Effector CD8-positive, alpha-beta T cell (primary cell): ENCODE measurements around the gene ULK3.
"Not testable (repeated sequence)": the region's sequence is repeated elsewhere in the genome, so short reads cannot be mapped to it uniquely, and the experiment has no call there.

Experiments used
- DNase-seq: peaks from one replicate; lab custom pipeline; 2025; lab: John Stamatoyannopoulos, UW
- total RNA-seq, 4 experiments: gene quantifications; one replicate each; lab custom pipeline; 2026; lab: John Stamatoyannopoulos, UW

ULK3 gene, protein sequence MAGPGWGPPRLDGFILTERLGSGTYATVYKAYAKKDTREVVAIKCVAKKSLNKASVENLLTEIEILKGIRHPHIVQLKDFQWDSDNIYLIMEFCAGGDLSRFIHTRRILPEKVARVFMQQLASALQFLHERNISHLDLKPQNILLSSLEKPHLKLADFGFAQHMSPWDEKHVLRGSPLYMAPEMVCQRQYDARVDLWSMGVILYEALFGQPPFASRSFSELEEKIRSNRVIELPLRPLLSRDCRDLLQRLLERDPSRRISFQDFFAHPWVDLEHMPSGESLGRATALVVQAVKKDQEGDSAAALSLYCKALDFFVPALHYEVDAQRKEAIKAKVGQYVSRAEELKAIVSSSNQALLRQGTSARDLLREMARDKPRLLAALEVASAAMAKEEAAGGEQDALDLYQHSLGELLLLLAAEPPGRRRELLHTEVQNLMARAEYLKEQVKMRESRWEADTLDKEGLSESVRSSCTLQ
- total RNA-seq: 90.3 to 140 (median 93.0) reads per million in 4 experiments

DNA sequence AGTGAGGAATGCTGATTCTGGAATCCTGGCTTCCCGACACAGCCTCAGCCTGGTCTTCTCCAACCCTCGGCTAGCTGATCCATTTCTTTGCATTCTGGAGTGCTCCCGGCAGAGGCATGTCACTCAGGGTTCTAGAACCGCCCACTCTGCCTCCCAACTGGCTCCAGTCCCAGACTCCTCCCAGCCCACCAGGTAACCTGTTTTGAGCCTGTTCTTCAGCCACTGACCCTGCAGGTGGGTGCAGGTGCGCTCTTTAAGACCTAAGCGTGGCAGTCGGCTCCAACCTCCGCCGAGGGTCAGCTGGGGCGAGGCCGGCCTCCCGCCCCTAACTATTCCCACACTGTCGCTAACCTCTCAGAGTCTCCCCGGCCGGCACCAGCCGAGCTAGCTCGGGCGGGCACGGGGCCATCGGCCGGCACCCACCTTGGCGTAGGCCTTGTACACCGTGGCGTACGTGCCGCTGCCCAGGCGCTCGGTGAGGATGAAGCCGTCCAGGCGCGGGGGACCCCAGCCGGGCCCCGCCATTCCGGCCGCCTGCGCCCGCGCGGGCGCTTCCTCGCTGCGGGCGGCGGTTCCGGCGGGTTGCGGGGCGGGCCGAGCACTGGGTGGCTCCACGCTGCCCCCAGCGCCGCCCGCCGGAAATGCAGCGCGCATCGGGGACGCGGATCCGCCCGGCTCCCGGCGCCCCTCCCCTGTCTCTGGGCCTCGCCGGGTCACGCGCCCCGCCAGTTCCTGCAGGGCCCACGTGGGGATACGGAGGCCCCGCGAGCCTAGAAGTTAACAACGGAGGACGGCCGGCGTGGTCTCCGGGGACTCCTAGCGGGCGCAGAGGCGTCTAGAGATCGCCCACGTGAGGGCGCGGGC is at the start of gene ULK3:
Gene ULK3, minus strand, starts transcription at position 576 of the 864 bp plus-strand sequence. Its CDS starts 51 bp downstream, at position 525.
- peak; percentile 84 for DNase-seq

DNA sequence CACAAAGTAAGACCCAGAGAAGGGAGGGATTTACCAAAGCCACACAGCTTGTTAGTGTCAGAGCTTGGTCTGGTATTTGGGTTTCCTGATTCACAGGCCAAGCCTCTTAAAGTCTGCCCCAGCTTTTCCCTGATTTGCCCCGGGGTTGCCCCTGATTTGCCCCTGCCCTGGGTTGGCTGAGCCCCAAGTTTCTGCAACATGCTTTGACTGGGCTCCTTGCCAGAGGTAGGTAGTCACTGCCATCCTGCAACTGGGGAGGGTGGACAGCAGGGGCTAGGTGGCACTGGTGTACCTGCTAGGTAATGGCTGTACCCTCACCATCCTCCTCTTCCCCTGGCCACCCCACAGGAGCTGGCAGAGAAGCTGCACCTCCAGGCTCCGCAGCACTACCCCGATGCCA is 49.4 kb upstream of the ULK3 start:
- no peak for DNase-seq

DNA sequence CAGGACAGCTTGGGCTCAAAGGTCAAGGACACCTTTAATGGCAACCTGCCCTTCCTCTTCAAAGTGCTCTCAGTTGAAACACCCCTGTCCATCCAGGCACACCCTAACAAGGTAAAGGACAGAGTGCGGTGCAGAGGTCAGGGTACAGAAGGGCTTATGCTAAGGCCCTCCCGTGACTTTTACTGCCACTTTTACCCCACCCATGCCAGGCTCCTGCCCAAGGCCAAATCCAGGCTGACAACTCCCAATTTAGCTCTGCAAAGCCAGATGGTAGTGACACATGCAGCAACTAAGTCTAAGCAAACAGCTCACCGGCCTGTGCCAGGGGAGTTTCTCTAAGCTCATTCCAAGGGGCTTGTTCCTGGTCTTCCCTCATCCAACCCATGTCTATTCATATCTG is 48.5 kb upstream of the ULK3 start:
- no peak for DNase-seq

DNA sequence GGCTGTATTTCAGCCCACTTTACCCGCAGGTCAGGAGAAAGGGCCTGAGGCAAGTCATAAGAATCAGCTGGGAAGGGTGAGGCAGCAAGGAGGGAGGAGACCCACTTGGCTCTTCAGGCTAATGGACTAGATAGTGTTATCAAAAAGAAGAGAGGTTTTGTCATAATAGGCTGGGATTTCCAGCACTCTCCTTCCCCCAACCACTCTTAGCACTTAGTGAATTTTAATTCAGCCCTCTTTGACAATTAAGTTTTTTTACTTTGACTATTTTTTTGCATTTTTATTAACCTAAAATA is 47.7 kb upstream of the ULK3 start:
- DNase-seq: no peak

DNA sequence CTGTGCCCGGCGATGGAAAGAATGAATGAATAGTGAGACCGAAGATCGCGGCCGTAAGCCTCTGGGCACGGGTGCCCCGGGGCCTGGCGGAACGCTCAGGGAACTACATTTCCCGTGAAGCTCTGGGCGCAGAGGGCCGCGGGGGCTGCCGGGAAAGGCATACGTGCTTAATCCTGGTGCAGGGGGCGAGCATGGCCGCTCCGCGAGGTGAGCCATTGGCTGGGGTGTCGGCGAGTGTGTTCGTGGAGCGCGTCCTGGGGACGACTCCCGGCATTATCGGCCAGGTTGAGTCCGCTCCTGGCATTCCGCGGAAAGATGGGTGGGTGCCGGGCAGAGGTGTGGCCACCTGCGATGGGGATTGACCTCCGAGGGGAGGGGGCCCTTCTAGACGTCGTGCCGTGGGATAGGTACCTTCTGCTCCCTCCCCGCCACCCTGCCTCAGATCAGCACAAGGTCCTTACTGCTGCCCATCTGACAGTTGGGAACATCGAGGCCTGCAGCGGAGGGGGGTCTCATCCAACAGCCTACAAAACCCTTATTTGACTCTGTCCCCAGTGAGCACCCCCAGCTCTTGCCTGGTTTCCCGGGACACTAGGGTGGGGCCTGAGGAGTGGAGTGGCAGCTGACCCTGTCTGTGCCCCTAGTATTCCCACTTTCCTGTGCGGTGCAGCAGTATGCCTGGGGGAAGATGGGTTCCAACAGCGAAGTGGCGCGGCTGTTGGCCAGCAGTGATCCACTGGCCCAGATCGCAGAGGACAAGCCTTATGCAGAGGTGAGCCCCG is 47.1 kb upstream of the ULK3 start, which contains the start of gene MPI:
Gene MPI, plus strand, starts transcription at position 160 of the 782 bp plus-strand sequence. Its CDS starts 32 bp downstream, at position 192.
- DNase-seq: peak; percentile 82

DNA sequence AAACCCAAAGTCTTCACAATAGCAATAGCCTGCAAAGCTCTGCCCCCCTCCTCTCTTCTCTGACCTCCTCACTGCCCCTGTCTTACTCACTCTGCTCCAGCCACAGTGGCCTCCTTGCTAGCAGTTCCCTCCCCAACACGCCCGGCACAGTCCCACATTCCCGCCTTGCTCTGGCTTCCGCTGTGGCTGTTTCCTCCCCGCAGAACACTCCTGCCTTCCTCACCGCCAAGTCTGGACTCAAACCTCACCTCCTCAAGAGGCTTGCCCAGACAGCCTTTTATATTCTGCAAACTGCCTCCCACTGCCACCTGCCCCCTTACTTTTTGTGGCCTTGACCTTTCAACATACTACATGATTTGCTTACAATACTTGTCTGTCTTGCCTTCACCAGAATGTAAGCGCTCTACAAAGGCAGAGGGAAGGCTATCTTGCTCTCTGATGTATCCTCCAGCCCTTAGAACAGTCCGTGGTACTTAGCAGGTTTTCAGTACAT is 46.5 kb upstream of the ULK3 start:
- no peak for DNase-seq

DNA sequence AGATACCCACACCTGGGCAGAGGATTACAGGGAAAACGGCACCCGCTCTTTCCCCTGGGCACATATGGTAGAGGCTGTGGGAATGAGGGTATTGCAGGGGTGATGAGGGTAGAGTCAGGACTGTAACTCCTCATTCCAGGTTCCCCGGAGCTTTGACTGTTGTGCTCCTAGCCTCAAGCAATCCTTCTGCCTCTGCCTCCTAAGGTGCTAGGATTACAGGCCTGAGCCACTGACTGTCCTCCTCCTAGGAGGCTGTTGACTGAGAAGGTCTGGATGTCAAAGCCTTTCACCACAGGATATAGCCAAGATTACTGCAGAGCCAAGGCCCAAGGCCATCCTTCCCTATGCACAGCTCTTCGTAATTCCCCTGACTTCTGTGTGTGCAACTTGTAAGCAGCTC is 45.8 kb upstream of the ULK3 start:
- DNase-seq: no peak

DNA sequence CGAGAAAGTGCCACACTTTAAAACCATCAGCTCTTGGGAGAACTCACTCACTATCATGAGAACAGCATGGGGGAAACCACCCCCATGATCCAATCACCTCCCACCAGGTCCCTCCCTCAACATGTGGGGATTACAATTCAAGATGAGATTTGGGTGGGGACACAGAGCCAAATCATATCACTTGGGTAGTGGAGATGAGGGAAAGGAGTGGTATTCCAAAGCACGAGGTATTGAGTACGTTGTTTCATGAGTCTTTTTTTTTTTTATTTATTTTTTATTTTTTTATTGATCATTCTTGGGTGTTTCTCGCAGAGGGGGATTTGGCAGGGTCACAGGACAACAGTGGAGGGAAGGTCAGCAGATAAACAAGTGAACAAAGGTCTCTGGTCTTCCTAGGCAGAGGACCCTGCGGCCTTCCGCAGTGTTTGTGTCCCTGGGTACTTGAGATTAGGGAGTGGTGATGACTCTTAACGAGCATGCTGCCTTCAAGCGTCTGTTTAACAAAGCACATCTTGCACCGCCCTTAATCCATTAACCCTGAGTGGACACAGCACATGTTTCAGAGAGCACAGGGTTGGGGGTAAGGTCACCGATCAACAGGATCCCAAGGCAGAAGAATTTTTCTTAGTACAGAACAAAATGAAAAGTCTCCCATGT is 44.7 kb upstream of the ULK3 start:
- DNase-seq: not testable (repeated sequence)

DNA sequence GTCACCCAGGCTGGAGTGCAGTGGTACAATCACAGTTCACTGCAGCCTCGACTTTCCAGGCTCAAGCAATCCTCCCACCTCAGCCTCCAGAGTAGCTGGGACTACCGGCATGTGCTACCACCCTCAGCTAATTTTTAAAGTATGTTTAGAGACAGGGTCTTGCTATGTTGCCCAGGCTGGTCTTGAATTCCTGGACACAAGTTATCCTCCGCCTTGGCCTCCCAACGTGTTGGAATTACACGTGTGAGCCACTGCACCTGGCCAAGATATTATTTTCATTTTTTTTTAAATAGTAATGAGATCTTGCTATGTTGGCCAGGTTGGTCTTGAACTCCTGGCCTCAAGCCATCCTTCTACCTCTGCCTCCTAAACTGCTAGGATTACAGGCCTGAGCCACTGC is 42.5 kb upstream of the ULK3 start:
- no peak for DNase-seq

DNA sequence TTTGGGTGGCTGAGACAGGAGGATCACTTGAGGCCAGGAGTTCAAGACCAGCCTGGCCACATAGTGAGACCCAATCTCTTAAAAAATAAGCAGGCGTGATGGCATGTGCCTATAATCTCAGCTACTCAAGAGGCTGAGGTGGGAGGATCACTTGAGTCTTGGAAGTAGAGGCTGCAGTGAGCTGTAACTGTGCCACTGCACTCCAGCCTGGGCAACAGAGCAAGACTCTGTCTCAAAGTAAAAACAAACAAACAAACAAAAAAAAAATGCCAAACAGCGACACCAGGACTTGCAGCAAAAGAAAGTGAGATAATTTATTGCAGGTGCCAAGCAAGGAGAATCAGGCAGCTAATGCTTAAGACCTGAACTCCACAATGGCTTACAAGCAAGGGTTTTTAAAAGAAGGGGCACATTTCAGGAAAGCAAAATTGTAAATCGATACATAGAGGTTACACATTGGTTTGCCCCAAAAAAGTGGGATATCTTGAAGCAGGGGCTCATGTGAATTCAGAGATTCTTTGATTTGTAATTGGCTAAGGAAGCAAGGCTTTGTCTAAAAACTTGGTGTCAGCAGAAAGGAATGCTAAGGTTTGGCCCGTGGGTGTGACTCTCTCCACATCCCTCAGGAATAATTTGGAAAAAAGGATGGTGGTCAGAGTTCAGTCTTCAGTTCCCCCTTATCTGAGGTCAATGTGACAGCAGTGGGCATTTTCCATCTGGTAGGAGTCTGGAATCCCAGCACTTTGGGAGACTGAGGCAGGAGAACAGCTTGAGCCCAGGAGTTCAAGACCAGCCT is 41.7 kb upstream of the ULK3 start:
- DNase-seq: no peak

DNA sequence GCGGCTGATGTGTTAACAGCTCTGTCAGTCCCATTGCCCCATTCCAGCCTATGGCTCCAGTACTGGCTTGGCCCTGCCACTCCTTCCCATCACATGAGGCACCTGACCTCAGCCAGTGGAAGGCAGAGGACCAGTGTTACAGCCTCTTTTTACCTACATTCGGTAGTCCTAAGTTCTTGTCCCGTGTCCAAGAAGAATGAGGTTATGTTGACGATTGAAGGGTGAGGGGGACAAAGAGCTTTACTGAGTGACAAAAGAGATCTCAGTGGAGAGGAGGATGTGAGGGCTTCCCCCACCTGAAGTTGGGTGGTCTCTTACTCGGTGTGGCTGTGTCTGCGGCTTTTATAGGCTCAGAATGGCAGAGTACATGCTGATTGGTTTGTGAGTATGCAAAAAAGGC is 39.6 kb upstream of the ULK3 start:
- no peak for DNase-seq

DNA sequence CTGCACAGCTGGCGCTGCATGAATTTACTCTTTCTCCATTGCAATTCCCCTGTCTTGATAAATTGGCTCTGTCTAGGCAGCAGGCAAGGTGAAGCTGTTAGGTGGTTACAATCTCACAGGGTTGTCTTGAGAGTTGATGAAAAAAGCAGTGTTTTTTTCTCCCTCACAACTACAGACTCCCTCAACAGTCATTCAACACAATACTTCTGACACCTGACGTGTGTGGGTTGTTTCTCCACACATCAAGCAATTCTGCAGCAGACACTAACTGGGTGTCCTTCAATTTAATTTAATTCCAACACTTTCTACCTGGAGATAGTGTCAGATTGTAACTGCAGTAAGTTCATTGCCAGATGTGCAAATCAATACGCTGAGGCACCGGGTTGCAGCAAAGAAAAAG is 35.3 kb upstream of the ULK3 start:
- DNase-seq: no peak

DNA sequence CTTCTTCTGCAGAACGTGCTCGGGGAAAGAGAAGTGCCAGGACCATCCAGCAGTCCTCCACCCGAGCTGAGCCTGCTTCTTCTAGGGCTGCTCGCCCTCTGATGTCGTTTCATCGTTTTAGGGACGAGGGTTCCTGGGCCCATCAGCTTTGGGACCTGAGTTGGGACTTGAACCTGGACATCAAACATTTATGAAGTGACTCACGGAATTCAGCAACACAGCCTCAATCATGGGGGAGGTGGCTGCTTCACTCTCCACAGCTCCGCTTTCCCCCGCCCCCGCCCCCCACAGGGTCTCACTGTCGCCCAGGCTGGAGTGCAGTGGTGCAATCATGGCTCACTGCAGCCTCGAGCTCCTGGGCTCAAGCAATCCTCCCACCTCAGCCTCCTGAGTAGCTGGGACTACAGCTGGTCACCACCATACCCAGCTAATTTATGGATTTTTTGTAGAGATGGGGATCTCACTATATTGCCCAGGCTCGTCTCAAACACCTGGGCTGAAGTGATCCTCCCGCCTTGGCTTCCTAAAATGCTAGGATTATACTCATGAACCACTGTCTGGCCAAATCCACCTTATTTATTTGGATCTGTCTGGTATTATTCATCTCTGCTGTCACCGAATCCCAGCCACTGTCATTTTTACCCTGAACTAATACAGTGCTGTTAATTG is 30.9 kb upstream of the ULK3 start:
- DNase-seq: no peak

DNA sequence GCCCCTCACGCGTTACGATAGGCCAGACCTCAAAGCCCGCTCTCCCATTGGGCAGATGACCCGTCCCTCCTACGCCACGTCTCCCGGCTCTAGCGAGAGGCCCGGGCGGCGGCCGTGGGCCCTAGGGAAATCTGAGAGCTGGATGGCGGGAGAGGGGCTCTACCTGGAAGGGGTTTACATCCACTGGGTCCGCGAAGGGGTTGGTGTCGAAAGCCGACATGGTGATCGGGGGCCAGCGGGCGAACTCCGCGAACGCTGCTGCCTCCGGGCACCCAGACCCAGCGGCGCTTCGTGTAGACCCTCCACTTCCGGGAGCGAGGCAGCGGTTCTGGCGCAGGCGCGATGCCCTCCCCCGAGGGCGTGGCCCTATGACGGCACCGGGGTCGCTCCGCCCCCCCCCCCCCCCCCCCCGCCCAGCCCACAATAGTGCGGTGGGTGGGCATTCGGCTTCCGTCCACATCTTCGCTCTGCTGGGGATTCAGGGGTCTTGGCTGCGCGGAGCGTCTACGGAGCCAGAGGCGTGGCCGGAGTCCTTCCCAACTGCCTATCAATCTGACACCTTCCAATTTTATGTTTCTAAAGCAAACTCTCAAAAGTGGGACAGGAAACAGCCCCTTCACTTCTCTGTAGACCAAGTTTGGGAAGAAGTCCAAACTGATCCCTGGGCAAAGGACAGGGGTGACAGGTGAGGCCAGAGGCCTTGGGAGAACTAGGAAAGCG is 30.2 kb upstream of the ULK3 start, which contains the start of gene SCAMP2:
Gene SCAMP2, minus strand, starts transcription at position 330 of the 720 bp plus-strand sequence. Its CDS starts 110 bp downstream, at position 220.
- DNase-seq: peak; percentile 85

DNA sequence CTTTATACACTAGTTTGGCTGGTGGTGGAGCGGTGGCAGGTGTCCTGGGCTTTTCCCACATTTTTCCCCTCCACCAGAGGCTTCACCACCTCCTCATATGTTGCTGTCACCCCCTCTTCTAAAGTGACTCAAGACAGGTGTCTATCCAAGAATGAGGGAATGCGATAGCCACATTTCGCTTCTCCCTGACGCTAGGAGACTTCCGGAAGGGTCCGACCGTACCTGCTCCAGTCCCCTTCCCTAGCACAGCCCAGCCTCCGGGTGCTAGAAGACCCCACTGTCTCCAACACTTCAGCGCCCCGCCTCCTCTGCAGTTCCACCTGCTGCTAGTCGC is 29.7 kb upstream of the ULK3 start:
- DNase-seq: no peak

DNA sequence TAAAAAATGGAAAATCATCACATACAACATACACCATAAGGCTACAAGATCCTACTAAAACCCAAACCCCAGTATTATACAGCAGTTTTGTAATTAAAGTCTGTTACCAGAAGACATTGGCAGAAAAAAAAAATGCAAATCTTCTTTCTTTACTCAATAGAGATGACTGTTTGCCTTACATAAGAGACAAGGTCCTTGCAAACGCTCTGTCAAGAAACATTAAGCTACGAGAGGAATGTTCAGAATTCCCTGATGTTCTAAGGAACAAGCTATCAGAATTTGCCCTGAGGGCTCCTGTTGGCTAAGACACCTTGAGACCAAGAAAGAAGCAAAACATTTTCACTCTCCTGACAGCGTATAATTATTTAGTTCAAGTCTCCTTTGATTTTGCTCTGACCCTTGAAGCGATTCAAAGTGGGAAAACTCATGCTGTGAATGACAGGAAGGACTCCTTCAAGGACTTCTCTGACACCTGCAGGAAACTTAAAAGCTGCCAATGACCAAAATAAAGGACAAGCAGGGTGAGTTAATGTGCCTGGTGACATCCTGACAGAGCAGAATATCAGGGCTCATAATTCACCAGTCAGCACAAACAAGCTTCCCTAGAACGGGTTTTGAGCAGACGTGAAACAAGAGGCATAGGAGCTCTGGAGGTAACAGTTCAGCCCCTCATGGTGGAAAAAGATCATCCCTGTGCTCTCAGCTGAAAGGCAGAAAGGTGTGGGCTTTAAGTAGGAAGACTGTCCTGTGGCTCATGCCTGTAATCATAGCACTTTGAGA is 27.7 kb upstream of the ULK3 start:
- DNase-seq: no peak

DNA sequence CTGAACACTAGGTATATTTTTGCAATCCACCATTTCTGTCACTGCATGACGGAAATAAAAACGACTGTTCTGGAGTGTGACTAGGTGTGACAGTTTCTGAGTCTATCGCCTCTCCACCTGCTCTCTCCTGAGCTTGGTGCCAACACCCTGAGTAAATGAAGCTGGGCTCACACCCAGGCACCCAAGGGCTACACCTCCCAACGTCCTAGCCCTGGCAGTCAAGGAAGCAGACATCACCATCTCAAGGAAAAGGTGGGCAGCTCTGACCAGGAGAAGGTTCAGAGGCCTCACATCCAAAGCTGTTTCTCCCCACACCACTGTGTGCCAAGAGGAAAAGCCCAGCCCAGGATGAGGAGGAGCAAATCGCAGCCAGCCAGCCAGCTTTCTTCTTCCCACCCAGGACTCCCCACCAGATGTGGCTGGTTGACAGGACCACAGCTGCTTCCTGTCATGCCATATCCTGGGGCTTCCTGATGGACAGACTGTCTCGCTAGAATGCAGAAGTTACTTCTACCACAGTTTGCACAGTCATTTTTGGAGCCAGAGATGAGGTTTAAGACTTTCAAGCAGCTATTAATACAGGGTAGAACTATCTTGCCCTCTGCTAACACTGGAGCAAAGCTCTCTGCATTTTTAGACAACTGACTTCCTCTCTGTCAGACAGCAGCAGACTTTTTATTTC is 26.9 kb upstream of the ULK3 start:
- DNase-seq: no peak

DNA sequence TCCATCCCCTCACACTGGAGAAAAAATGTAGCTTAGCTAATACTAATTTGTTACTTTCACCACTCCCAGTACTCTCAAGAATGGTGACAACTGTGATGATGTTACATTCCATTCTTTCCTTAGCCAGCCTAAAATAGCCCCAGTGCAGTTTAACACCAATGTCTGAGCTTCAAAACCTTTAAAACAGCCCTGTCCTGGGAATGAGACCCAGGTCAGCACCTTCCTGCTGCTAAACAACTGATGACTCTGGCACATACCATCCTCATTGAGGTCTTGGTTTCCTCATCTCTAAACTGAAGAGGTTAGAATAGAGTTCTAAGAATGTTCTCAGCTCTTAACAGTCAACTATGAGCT is 26.4 kb upstream of the ULK3 start:
- DNase-seq: no peak
